Osteoblast (primary cell): ENCODE measurements around the gene ARHGEF16. TPM values are rescaled to one million over a fixed set of nuclear protein-coding genes. Genes with fewer than 3 reads are reported as not detected.

Experiments used
- DNase-seq: peaks from one replicate; pipeline ENCODE4 v3.0.0; 2011; ENCODE audit warnings: low spot score, mixed read lengths; ENCODE audit not compliant: insufficient read length; ENCODE audit errors: missing footprints
- H2AFZ ChIP-seq: 2 replicates; pipeline ENCODE4 v1.6.0; 2011; ENCODE audit warnings: mild to moderate bottlenecking, low read length
- H3K27ac ChIP-seq: 2 replicates; pipeline ENCODE4 v1.5.1; 2011; ENCODE audit warnings: mild to moderate bottlenecking, low read depth, low read length, moderate library complexity
- H3K27me3 ChIP-seq: 2 replicates; pipeline ENCODE4 v1.6.0; 2012; ENCODE audit warnings: mild to moderate bottlenecking, control low read depth, inconsistent platforms, low read length, moderate library complexity; ENCODE audit not compliant: insufficient read depth
- H3K36me3 ChIP-seq: 2 replicates; pipeline ENCODE4 v1.5.1; 2011; ENCODE audit warnings: mild to moderate bottlenecking, low read length, control low read depth, moderate library complexity; ENCODE audit not compliant: insufficient read depth
- H3K4me1 ChIP-seq: 2 replicates; pipeline ENCODE4 v1.5.1; 2011; ENCODE audit warnings: mild to moderate bottlenecking, low read length, control low read depth, moderate library complexity; ENCODE audit not compliant: insufficient read depth
- H3K4me2 ChIP-seq: 2 replicates; pipeline ENCODE4 v1.6.0; 2011; ENCODE audit warnings: mild to moderate bottlenecking, low read length; ENCODE audit not compliant: insufficient read depth
- H3K4me3 ChIP-seq: fragments of 200-600 bp; sonication (generic); 3 replicates; pipeline ENCODE4 v1.5.1; 2012; ENCODE audit warnings: mild to moderate bottlenecking, low read length, inconsistent platforms; ENCODE audit not compliant: insufficient read depth
- H3K79me2 ChIP-seq: 2 replicates; pipeline ENCODE4 v1.6.0; 2012; ENCODE audit warnings: mild to moderate bottlenecking, low read length, control low read depth, inconsistent platforms; ENCODE audit not compliant: insufficient read depth
- H3K9me3 ChIP-seq: 2 replicates; pipeline ENCODE4 v1.5.1; 2011; ENCODE audit warnings: low read depth, low read length, control low read depth
- H4K20me1 ChIP-seq: 2 replicates; pipeline ENCODE4 v1.6.0; 2012; ENCODE audit warnings: mild to moderate bottlenecking, low read length, control low read depth; ENCODE audit not compliant: insufficient read depth
- CTCF ChIP-seq: IDR thresholded peaks from 2 replicates; pipeline ENCODE4 v1.5.1; 2011; ENCODE audit warnings: mild to moderate bottlenecking, low read depth, low read length, moderate library complexity; ENCODE audit errors: extremely low read depth
- total RNA-seq: library from RNA; depleted of rRNA; stranded (reverse); fragments of >200 nt; gene quantifications from 2 replicates; pipeline ENCODE4 v1.2.3, GENCODE V29; 2012

Gene ARHGEF16
- total RNA-seq, 1 donor = not detected

- Histone ChIP-seq H3K27ac (no peak overlapping the region), H3K4me1 (no peaks in the 10 kb centered on the region), H4K20me1 (no peaks in the 10 kb centered on the region), H3K27me3 (peaks cover 6% of the 10 kb centered on the region), H3K36me3 (no peaks in the 10 kb centered on the region), H3K4me2 (no peak overlapping the region), H3K79me2 (no peaks in the 10 kb centered on the region), H2AFZ (no peak overlapping the region), H3K4me3 (no peak overlapping the region), H3K9me3 (no peaks in the 10 kb centered on the region)
- no peak for DNase-seq
- no peak for TF ChIP-seq CTCF
Measured at GRCh38 chr1:3435666-3436065, 18.8 kb upstream of the ARHGEF16 start.

GRCh38 chr1:3436451-3436850 is 18.0 kb upstream of the ARHGEF16 start:
- Histone ChIP-seq H3K36me3 (no peaks in the 10 kb centered on the region), H3K79me2 (no peaks in the 10 kb centered on the region), H2AFZ (no peak overlapping the region), H3K9me3 (no peaks in the 10 kb centered on the region), H3K27me3 (peaks cover 14% of the 10 kb centered on the region), H4K20me1 (no peaks in the 10 kb centered on the region), H3K4me3 (no peak overlapping the region), H3K27ac (no peak overlapping the region), H3K4me2 (no peak overlapping the region), H3K4me1 (no peaks in the 10 kb centered on the region)
- no peak for TF ChIP-seq CTCF
- no peak for DNase-seq

- H3K9me3 ChIP-seq = no peaks in the 10 kb centered on the region
Measured at GRCh38 chr1:3436901-3437300, 17.6 kb upstream of the ARHGEF16 start.

GRCh38 chr1:3438661-3439180 is 15.7 kb upstream of the ARHGEF16 start:
- Histone ChIP-seq H3K9me3 (no peaks in the 10 kb centered on the region), H3K36me3 (no peaks in the 10 kb centered on the region), H3K27ac (no peak overlapping the region), H3K27me3 (peaks cover 30% of the 10 kb centered on the region), H3K79me2 (no peaks in the 10 kb centered on the region), H3K4me3 (no peak overlapping the region), H3K4me2 (no peak overlapping the region), H3K4me1 (no peaks in the 10 kb centered on the region), H4K20me1 (no peaks in the 10 kb centered on the region), H2AFZ (no peak overlapping the region)
- no peak for DNase-seq
- no peak for TF ChIP-seq CTCF

More at GRCh38 chr1:3436901-3437300, 17.6 kb upstream of the ARHGEF16 start:
- no peak overlapping the region for H3K4me2 ChIP-seq
- H3K4me1 ChIP-seq = no peaks in the 10 kb centered on the region
- no peaks in the 10 kb centered on the region for H4K20me1 ChIP-seq
- TF ChIP-seq CTCF = no peak
- H3K27ac ChIP-seq = no peak overlapping the region
- H3K36me3 ChIP-seq = no peaks in the 10 kb centered on the region
- H3K79me2 ChIP-seq = no peaks in the 10 kb centered on the region
- no peak overlapping the region for H3K4me3 ChIP-seq
- H3K27me3 ChIP-seq = peaks cover 19% of the 10 kb centered on the region
- no peak overlapping the region for H2AFZ ChIP-seq
- no peak for DNase-seq
